PC-9 (cell line): ENCODE results near the gene ZNF736.

Source experiments
- EZH2 ChIP-seq: fragments of 200-600 bp; sonication (generic); IDR thresholded peaks from 2 replicates; pipeline ENCODE4 v1.8.0; 2017; ENCODE audit warnings: antibody characterized with exemption, low read depth
- TF ChIP-seq, protein P1 (sequence below): fragments of 200-600 bp; sonication (generic); conservative IDR thresholded peaks from 2 replicates; pipeline ENCODE4 v1.6.1; 2017; ENCODE audit warnings: mixed run types, antibody characterized with exemption, mild to moderate bottlenecking, moderate library complexity

DNA sequence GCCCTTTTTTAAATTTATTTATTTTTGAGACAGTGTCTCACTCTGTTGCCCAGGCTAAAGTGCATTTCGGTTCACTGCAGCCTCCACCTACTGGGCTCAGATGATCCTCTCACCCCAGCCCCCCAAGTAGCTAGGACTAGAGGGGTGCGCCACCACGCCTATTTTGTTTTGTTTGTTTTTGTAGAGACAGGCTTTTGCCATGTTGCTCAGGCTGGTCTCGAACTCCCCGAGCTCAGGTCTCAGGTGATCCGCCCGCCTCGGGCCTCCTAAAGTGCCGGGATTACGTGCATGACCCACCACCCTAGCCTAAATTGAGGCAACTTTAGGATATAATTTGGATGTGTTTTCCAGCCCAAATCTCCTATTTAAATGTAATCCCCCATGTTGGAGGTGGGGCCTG, 805 bp downstream of the ZNF736 start:
- no peak for TF ChIP-seq EZH2
- TF ChIP-seq, protein P1, sequence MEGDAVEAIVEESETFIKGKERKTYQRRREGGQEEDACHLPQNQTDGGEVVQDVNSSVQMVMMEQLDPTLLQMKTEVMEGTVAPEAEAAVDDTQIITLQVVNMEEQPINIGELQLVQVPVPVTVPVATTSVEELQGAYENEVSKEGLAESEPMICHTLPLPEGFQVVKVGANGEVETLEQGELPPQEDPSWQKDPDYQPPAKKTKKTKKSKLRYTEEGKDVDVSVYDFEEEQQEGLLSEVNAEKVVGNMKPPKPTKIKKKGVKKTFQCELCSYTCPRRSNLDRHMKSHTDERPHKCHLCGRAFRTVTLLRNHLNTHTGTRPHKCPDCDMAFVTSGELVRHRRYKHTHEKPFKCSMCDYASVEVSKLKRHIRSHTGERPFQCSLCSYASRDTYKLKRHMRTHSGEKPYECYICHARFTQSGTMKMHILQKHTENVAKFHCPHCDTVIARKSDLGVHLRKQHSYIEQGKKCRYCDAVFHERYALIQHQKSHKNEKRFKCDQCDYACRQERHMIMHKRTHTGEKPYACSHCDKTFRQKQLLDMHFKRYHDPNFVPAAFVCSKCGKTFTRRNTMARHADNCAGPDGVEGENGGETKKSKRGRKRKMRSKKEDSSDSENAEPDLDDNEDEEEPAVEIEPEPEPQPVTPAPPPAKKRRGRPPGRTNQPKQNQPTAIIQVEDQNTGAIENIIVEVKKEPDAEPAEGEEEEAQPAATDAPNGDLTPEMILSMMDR, result no peak
